Thoracic aorta (tissue), 2 donors: ENCODE measurements around the gene TBC1D1. TPM values are rescaled to one million over a fixed set of nuclear protein-coding genes. Genes with fewer than 3 reads are reported as not detected.

Source experiments
- ATAC-seq: fragments of 150-250 bp; one replicate; pipeline ENCODE4 v1.8.0; 2017; ENCODE audit warnings: low read depth; ENCODE audit not compliant: insufficient number of reproducible peaks, low FRiP score
- DNase-seq: peaks from one replicate; pipeline ENCODE4 v3.0.0-alpha.2; 2020; ENCODE audit warnings: low spot score
- H3K27ac ChIP-seq, 2 donors: fragments of 200-600 bp; sonication (generic); 1 replicate in 1 of 2; 2 replicates in 1 of 2; pipeline ENCODE4 v1.5.1; 2016; ENCODE audit warnings: mild to moderate bottlenecking in 2 of 2, moderate library complexity in 2 of 2
- H3K27me3 ChIP-seq: fragments of 200-600 bp; sonication (generic); replicated peaks from 2 replicates; pipeline ENCODE4 v1.6.0; 2016; ENCODE audit warnings: mild to moderate bottlenecking; ENCODE audit not compliant: insufficient read depth
- H3K36me3 ChIP-seq: fragments of 200-600 bp; sonication (generic); one replicate; pipeline ENCODE4 v1.5.1; 2016
- H3K4me1 ChIP-seq, 2 donors: fragments of 200-600 bp; sonication (generic); 1 replicate in 1 of 2; 2 replicates in 1 of 2; pipeline versions ENCODE4 v1.5.1 to v1.6.0; 2016; ENCODE audit warnings: low read depth in 2 of 2, mild to moderate bottlenecking in 1 of 2; ENCODE audit not compliant: control insufficient read depth in 1 of 2
- H3K4me3 ChIP-seq: fragments of 200-600 bp; sonication (generic); 2 replicates; pipeline ENCODE4 v1.5.1; 2016; ENCODE audit warnings: mild to moderate bottlenecking
- H3K9me3 ChIP-seq: fragments of 200-600 bp; sonication (generic); 2 replicates; pipeline ENCODE4 v1.5.1; 2016
- CTCF ChIP-seq: fragments of 200-600 bp; sonication (generic); IDR thresholded peaks from one replicate; pipeline ENCODE4 v1.5.1; 2019; ENCODE audit warnings: antibody characterized with exemption
- total RNA-seq, 2 donors: library from RNA; depleted of rRNA; stranded (reverse); fragments of >200 nt; gene quantifications; one replicate each; pipeline versions ENCODE4 v1.1.0 to v1.2.3, GENCODE V29; 2016

TBC1D1 gene
- total RNA-seq, 2 donors from 2014 or later = 152 to 206 TPM

- Histone ChIP-seq H3K27me3 (no peaks in the 10 kb centered on the region), H3K27ac (no peak overlapping the region), H3K9me3 (no peaks in the 10 kb centered on the region), H3K4me1 (peaks cover 6 to 8% of the 10 kb centered on the region in 2 donors), H3K36me3 (peaks cover 51% of the 10 kb centered on the region), H3K4me3 (no peak overlapping the region)
- ATAC-seq = no peak
- no peak for DNase-seq
- no peak for TF ChIP-seq CTCF
These were observed 246.2 kb downstream of the TBC1D1 start for GRCh38 chr4:38137080-38137479.

GRCh38 chr4:38138363-38138762 lies 247.5 kb downstream of the TBC1D1 start:
- ATAC-seq (no peak), DNase-seq (no peak)
- Histone ChIP-seq H3K36me3 (peaks cover 46% of the 10 kb centered on the region), H3K4me3 (no peak overlapping the region), H3K27me3 (no peaks in the 10 kb centered on the region), H3K9me3 (no peaks in the 10 kb centered on the region), H3K27ac (no peak overlapping the region), H3K4me1 (no peaks in the 10 kb centered on the region)
- TF ChIP-seq CTCF = no peak

GRCh38 chr4:38139187-38139586 lies 248.3 kb downstream of the TBC1D1 start:
- Histone ChIP-seq H3K27ac (no peak overlapping the region), H3K36me3 (peaks cover 39% of the 10 kb centered on the region), H3K4me3 (no peak overlapping the region), H3K4me1 (no peaks in the 10 kb centered on the region), H3K9me3 (no peaks in the 10 kb centered on the region), H3K27me3 (no peaks in the 10 kb centered on the region)
- DNase-seq (no peak), ATAC-seq (no peak)
- TF ChIP-seq CTCF = no peak

- Histone ChIP-seq H3K27me3 (no peaks in the 10 kb centered on the region), H3K4me1 (peaks cover 0 to 5% of the 10 kb centered on the region in 2 donors), H3K27ac (no peak overlapping the region), H3K9me3 (no peaks in the 10 kb centered on the region), H3K36me3 (peaks cover 31% of the 10 kb centered on the region), H3K4me3 (no peak overlapping the region)
- ATAC-seq = no peak
- DNase-seq = no peak
- TF ChIP-seq CTCF = no peak
These were observed 249.8 kb downstream of the TBC1D1 start for GRCh38 chr4:38140643-38141203.

GRCh38 chr4:38141808-38142500 lies 251.1 kb downstream of the TBC1D1 start:
- Histone ChIP-seq H3K27me3 (no peaks in the 10 kb centered on the region), H3K9me3 (no peaks in the 10 kb centered on the region), H3K4me3 (no peak overlapping the region), H3K36me3 (peaks cover 23% of the 10 kb centered on the region), H3K27ac (no peak overlapping the region), H3K4me1 (peaks cover 0 to 7% of the 10 kb centered on the region in 2 donors)
- ATAC-seq = no peak
- no peak for DNase-seq
- no peak for TF ChIP-seq CTCF
